PFSK-1 (cell line): ENCODE measurements around the gene IGSF21.

Experiments
- FOXP2 ChIP-seq: optimal IDR thresholded peaks from 2 replicates; pipeline ENCODE3; 2011; ENCODE audit warnings: borderline replicate concordance, control low read depth, inconsistent platforms; ENCODE audit not compliant: insufficient read depth; ENCODE audit errors: extremely low read length, extremely low read depth
- POLR2AphosphoS5 ChIP-seq: IDR thresholded peaks from 2 replicates; pipeline ENCODE4 v1.6.1; 2012; ENCODE audit warnings: low read depth, mild to moderate bottlenecking, control low read depth, low read length, moderate library complexity
- SIN3A ChIP-seq: IDR thresholded peaks from 2 replicates; pipeline ENCODE4 v1.6.1; 2012; ENCODE audit warnings: mild to moderate bottlenecking, low read length, moderate library complexity, borderline replicate concordance; ENCODE audit not compliant: insufficient read depth
- TAF1 ChIP-seq: IDR thresholded peaks from 2 replicates; pipeline ENCODE4 v1.6.1; 2012; ENCODE audit warnings: low read length, control low read depth, borderline replicate concordance; ENCODE audit not compliant: insufficient read depth
- TF ChIP-seq, protein P1 (sequence below), 2 experiments: IDR thresholded peaks; 2 replicates each; pipeline versions ENCODE4 v1.6.1 to v1.8.0; 2011 to 2012; ENCODE audit warnings: low read depth in 2 of 2, low read length in 2 of 2, control low read depth in 1 of 2, inconsistent platforms in 1 of 2, mild to moderate bottlenecking in 1 of 2, moderate library complexity in 1 of 2; ENCODE audit not compliant: insufficient read depth in 1 of 2

The IGSF21 gene

GRCh38 chr1:18253093-18253492 is 145.5 kb downstream of the IGSF21 start:
- no peak for TF ChIP-seq SIN3A

- TF ChIP-seq, protein P1, sequence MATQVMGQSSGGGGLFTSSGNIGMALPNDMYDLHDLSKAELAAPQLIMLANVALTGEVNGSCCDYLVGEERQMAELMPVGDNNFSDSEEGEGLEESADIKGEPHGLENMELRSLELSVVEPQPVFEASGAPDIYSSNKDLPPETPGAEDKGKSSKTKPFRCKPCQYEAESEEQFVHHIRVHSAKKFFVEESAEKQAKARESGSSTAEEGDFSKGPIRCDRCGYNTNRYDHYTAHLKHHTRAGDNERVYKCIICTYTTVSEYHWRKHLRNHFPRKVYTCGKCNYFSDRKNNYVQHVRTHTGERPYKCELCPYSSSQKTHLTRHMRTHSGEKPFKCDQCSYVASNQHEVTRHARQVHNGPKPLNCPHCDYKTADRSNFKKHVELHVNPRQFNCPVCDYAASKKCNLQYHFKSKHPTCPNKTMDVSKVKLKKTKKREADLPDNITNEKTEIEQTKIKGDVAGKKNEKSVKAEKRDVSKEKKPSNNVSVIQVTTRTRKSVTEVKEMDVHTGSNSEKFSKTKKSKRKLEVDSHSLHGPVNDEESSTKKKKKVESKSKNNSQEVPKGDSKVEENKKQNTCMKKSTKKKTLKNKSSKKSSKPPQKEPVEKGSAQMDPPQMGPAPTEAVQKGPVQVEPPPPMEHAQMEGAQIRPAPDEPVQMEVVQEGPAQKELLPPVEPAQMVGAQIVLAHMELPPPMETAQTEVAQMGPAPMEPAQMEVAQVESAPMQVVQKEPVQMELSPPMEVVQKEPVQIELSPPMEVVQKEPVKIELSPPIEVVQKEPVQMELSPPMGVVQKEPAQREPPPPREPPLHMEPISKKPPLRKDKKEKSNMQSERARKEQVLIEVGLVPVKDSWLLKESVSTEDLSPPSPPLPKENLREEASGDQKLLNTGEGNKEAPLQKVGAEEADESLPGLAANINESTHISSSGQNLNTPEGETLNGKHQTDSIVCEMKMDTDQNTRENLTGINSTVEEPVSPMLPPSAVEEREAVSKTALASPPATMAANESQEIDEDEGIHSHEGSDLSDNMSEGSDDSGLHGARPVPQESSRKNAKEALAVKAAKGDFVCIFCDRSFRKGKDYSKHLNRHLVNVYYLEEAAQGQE (IDR thresholded peaks at IDR 0.05; ENCODE audit: insufficient read depth in 1 of 2, low read depth in 2 of 2, low read length in 2 of 2): peak; percentile 87 to 95
- no peak for TF ChIP-seq TAF1
- no peak for TF ChIP-seq SIN3A
- TF ChIP-seq POLR2AphosphoS5: no peak
Observed at GRCh38 chr1:18256282-18257235, 149.0 kb downstream of the IGSF21 start.

GRCh38 chr1:18257778-18258177 is 150.2 kb downstream of the IGSF21 start:
- TF ChIP-seq POLR2AphosphoS5 (no peak), SIN3A (no peak), FOXP2 (no peak), TAF1 (no peak)
- TF ChIP-seq, protein P1 (IDR thresholded peaks at IDR 0.05; ENCODE audit: insufficient read depth in 1 of 2, low read depth in 2 of 2, low read length in 2 of 2): no peak

DNA sequence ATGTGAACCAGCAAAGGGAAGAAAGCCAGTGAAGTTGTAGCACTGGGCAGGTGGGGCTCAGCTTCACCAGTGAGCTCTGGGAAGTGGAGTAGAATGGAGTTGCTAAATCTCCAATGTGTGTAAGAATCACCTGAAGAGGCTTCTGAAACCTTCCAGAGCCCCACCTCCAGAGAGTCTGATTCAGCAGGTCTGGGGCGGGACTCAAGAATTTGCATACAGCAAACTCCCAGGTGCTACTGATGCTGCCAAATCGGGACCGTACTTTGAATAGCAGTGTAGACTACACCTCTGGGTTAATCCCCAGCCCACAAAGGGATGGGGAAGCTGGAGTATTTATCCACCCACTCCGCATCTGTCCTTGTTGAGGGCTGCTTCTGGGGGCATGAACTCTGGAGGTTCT is 154.3 kb downstream of the IGSF21 start:
- TF ChIP-seq FOXP2: no peak
- no peak for TF ChIP-seq POLR2AphosphoS5
- TF ChIP-seq, protein P1 (IDR thresholded peaks at IDR 0.05; ENCODE audit: insufficient read depth in 1 of 2, low read depth in 2 of 2, low read length in 2 of 2): no peak
- no peak for TF ChIP-seq SIN3A
- no peak for TF ChIP-seq TAF1

- TF ChIP-seq, protein P1 (IDR thresholded peaks at IDR 0.05; ENCODE audit: insufficient read depth in 1 of 2, low read depth in 2 of 2, low read length in 2 of 2): no peak
- TF ChIP-seq FOXP2: no peak
- no peak for TF ChIP-seq TAF1
- TF ChIP-seq POLR2AphosphoS5: no peak
- no peak for TF ChIP-seq SIN3A
Observed at GRCh38 chr1:18262726-18263125, 155.1 kb downstream of the IGSF21 start.
